Neural progenitor cell (in vitro differentiated cells): ENCODE results near the gene HOXA2. TPM values are rescaled to one million over a fixed set of nuclear protein-coding genes. Genes with fewer than 3 reads are reported as not detected.
A peak's percentile ranks its signal among the peaks of the same experiment; 100 is the strongest.

Source experiments
- DNase-seq: peaks from one replicate; pipeline ENCODE4 v3.0.0-alpha.2; 2016; ENCODE audit warnings: low spot score
- H2AFZ ChIP-seq: fragments of 200-600 bp; sonication (generic); replicated peaks from 2 replicates; pipeline ENCODE4 v1.6.1; 2016; ENCODE audit warnings: antibody characterized with exemption
- H3F3A ChIP-seq: fragments of 200-600 bp; sonication (generic); 2 replicates; pipeline ENCODE4 v1.6.1; 2016; ENCODE audit warnings: antibody characterized with exemption, low read depth
- H3K27ac ChIP-seq: fragments of 200-600 bp; sonication (generic); 2 replicates; pipeline ENCODE4 v1.5.1; 2016; ENCODE audit warnings: mild to moderate bottlenecking
- H3K27me3 ChIP-seq: fragments of 200-600 bp; sonication (generic); 2 replicates; pipeline ENCODE4 v1.6.1; 2016; ENCODE audit warnings: mild to moderate bottlenecking, moderate library complexity
- H3K36me3 ChIP-seq: fragments of 200-600 bp; sonication (generic); 2 replicates; pipeline ENCODE4 v1.5.1; 2016
- H3K4me1 ChIP-seq: fragments of 200-600 bp; sonication (generic); 2 replicates; pipeline ENCODE4 v1.6.1; 2016; ENCODE audit warnings: mixed run types
- H3K4me2 ChIP-seq: fragments of 200-600 bp; sonication (generic); 2 replicates; pipeline ENCODE4 v1.6.1; 2016
- H3K4me3 ChIP-seq: fragments of 200-600 bp; sonication (generic); 2 replicates; pipeline ENCODE4 v1.5.1; 2016
- H3K79me2 ChIP-seq: fragments of 200-600 bp; sonication (generic); 2 replicates; pipeline ENCODE4 v1.6.1; 2016; ENCODE audit warnings: low read depth
- H3K9ac ChIP-seq: fragments of 200-600 bp; sonication (generic); 2 replicates; pipeline ENCODE4 v1.6.1; 2016
- H3K9me3 ChIP-seq: fragments of 200-600 bp; sonication (generic); 2 replicates; pipeline ENCODE4 v1.5.1; 2016; ENCODE audit warnings: low read depth
- H4K20me1 ChIP-seq: fragments of 200-600 bp; sonication (generic); 2 replicates; pipeline ENCODE4 v1.6.1; 2016; ENCODE audit warnings: low read depth
- H3K27ac Mint-ChIP-seq: 3 replicates; pipeline ENCODE4 v1.8.0; 2021; ENCODE audit warnings: mixed read lengths
- H3K27me3 Mint-ChIP-seq: 2 replicates; pipeline ENCODE4 v1.8.0; 2022; ENCODE audit warnings: low read depth, mild to moderate bottlenecking, inconsistent platforms, moderate library complexity, mixed read lengths; ENCODE audit not compliant: insufficient read depth
- H3K36me3 Mint-ChIP-seq: 3 replicates; pipeline ENCODE4 v1.8.0; 2021; ENCODE audit warnings: mixed read lengths
- H3K4me1 Mint-ChIP-seq: 3 replicates; pipeline ENCODE4 v1.8.0; 2021; ENCODE audit warnings: mixed read lengths
- H3K4me3 Mint-ChIP-seq: 3 replicates; pipeline ENCODE4 v1.8.0; 2021; ENCODE audit warnings: mild to moderate bottlenecking, moderate library complexity, mixed read lengths
- H3K9me3 Mint-ChIP-seq: 3 replicates; pipeline ENCODE4 v1.8.0; 2020; ENCODE audit warnings: mixed read lengths
- EZH2 ChIP-seq: fragments of 200-600 bp; sonication (generic); IDR thresholded peaks from 2 replicates; pipeline ENCODE4 v1.6.1; 2017; ENCODE audit warnings: antibody characterized with exemption, mild to moderate bottlenecking, moderate library complexity
- EZH2phosphoT487 ChIP-seq: fragments of 200-600 bp; sonication (generic); IDR thresholded peaks from 2 replicates; pipeline ENCODE4 v1.6.1; 2017; ENCODE audit warnings: antibody characterized with exemption
- total RNA-seq: library from RNA; depleted of rRNA; stranded (reverse); fragments of >200 nt; gene quantifications from 2 replicates; pipeline ENCODE4 v1.2.3, GENCODE V29; 2015; ENCODE audit warnings: low replicate concordance
- TF ChIP-seq, protein P1 (sequence below): fragments of 200-600 bp; sonication (generic); IDR thresholded peaks from 2 replicates; pipeline ENCODE4 v1.5.1; 2017; ENCODE audit warnings: antibody characterized with exemption, mild to moderate bottlenecking

HOXA2 gene
- total RNA-seq, 1 donor from 2014 or later, result not detected

DNA sequence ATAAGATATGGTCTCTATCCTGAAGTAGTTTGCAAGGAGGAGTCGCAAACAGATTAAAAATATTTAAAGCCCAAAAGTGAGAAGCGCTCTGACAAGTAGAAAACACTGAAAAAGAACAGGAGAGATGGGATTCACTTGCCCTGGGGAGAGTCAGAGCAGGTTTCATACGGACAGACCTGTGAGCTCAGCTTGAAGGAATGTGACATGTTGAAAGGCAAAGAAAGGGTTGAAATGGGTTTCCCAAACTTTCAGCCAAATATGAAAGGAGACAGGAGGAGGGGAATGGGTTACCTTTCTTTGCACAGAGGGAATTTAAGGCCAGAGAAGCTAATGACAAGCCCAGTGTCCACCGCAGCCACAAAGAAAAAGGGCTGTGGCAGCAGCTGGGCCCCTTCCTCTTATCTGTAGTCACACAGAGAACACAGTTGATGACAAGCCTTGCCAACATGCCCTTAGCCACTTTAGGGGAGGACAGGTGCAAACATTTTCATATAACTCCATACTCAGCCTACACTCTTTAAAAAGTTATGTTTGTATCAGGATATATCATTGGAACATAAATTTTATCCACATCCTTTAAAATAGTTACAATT lies 21.5 kb downstream of the HOXA2 start:
- TF ChIP-seq EZH2 (no peak), EZH2phosphoT487 (no peak)
- TF ChIP-seq, protein P1, sequence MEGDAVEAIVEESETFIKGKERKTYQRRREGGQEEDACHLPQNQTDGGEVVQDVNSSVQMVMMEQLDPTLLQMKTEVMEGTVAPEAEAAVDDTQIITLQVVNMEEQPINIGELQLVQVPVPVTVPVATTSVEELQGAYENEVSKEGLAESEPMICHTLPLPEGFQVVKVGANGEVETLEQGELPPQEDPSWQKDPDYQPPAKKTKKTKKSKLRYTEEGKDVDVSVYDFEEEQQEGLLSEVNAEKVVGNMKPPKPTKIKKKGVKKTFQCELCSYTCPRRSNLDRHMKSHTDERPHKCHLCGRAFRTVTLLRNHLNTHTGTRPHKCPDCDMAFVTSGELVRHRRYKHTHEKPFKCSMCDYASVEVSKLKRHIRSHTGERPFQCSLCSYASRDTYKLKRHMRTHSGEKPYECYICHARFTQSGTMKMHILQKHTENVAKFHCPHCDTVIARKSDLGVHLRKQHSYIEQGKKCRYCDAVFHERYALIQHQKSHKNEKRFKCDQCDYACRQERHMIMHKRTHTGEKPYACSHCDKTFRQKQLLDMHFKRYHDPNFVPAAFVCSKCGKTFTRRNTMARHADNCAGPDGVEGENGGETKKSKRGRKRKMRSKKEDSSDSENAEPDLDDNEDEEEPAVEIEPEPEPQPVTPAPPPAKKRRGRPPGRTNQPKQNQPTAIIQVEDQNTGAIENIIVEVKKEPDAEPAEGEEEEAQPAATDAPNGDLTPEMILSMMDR, result no peak
- Histone ChIP-seq H3K4me3 (no peak overlapping the region), H3K27ac (no peak overlapping the region), H3K9ac (no peak overlapping the region), H3K27me3 (peaks cover 32% of the 10 kb centered on the region), H3F3A (peaks cover 7% of the 10 kb centered on the region), H3K9me3 (no peaks in the 10 kb centered on the region), H3K4me1 (peaks cover 8% of the 10 kb centered on the region), H3K36me3 (no peaks in the 10 kb centered on the region), H4K20me1 (no peaks in the 10 kb centered on the region), H2AFZ (peak overlapping the region; percentile 52), H3K4me2 (no peak overlapping the region), H3K79me2 (no peaks in the 10 kb centered on the region)
- Mint-ChIP-seq H3K36me3 (no peaks in the 10 kb centered on the region), H3K9me3 (peaks cover 2% of the 10 kb centered on the region), H3K4me3 (no peak overlapping the region), H3K4me1 (no peaks in the 10 kb centered on the region), H3K27me3 (peaks cover 8% of the 10 kb centered on the region), H3K27ac (no peak overlapping the region)
- no peak for DNase-seq

DNA sequence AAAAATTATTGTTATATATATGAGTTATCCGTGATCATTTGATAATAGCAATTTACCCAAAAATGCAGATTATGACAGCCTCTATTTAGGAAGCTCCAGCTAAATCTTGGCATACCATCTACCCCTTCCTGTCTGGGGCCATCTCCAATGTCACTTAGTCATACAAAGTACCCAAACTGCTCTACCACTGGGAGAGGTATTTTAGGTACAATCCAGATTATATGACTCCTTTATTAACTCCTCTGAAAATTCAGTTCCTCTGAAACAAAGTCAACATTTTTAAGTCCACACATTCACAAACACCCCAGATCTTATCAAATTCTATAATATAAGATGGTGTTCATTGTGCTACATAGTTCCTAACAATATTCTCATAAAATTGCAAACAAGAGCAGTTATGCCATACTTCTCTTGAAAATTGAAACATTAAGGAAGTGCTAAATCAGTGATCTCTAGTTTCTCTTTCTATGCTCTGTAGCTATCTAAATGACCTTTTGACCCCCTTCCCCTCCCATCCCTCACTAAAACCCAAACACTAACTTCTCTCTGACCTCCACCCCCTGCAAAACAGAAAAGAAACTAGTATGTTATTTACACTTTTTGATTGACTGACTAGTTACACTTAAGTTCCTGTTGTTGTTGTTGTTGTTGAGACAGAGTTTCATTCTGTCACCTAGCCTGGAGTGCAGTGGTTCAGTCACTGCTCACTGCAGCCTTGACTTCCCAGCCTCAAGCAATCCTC lies 23.1 kb downstream of the HOXA2 start:
- H3K27me3 Mint-ChIP-seq, result peaks cover 5% of the 10 kb centered on the region
- H3K9ac ChIP-seq, result no peak overlapping the region
- no peak for DNase-seq
- H2AFZ ChIP-seq, result no peak overlapping the region
- H3F3A ChIP-seq, result peaks cover 7% of the 10 kb centered on the region
- no peaks in the 10 kb centered on the region for H3K4me1 Mint-ChIP-seq
- H3K79me2 ChIP-seq, result no peaks in the 10 kb centered on the region
- H3K4me1 ChIP-seq, result peaks cover 8% of the 10 kb centered on the region
- TF ChIP-seq EZH2 (no peak), EZH2phosphoT487 (no peak)
- H3K4me3 Mint-ChIP-seq, result no peak overlapping the region
- H3K27ac ChIP-seq, result no peak overlapping the region
- H3K36me3 Mint-ChIP-seq, result no peaks in the 10 kb centered on the region
- H3K27ac Mint-ChIP-seq, result no peak overlapping the region
- no peaks in the 10 kb centered on the region for H4K20me1 ChIP-seq
- no peak overlapping the region for H3K4me3 ChIP-seq
- peaks cover 18% of the 10 kb centered on the region for H3K27me3 ChIP-seq
- H3K36me3 ChIP-seq, result no peaks in the 10 kb centered on the region
- H3K4me2 ChIP-seq, result no peak overlapping the region
- peaks cover 2% of the 10 kb centered on the region for H3K9me3 Mint-ChIP-seq
- no peaks in the 10 kb centered on the region for H3K9me3 ChIP-seq

DNA sequence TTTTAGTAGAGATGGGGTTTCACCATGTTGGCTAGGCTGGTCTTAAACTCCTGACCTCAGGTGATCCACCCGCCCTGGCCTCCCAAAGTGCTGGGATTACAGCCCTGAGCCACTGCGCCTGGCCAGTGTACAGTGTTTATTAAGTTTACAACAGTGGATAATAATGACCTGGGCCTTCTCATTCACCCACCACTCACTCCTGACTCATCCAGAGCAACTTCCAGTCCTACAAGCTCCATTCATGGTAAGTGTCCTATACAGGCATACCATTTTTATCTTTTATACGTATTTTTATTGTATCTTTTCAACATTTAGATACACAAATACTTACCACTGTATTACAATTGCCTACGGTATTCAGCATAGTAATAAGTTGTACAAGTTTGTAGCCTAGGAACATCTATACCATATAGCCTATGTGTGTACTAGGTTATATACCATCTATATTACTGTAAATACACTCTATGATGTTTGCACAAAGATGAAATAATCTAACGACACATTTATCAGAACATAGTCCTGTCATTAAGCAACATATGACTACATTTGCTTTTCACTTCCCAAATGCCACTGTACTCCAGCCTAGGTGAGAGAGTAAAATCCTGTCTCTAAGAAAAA lies 23.8 kb downstream of the HOXA2 start:
- Histone ChIP-seq H3K9ac (no peak overlapping the region), H3K27me3 (peaks cover 12% of the 10 kb centered on the region), H2AFZ (no peak overlapping the region), H3K4me3 (no peak overlapping the region), H3K27ac (no peak overlapping the region), H3F3A (peaks cover 7% of the 10 kb centered on the region), H4K20me1 (no peaks in the 10 kb centered on the region), H3K9me3 (no peaks in the 10 kb centered on the region), H3K4me1 (peaks cover 8% of the 10 kb centered on the region), H3K4me2 (no peak overlapping the region), H3K36me3 (no peaks in the 10 kb centered on the region), H3K79me2 (no peaks in the 10 kb centered on the region)
- no peak for TF ChIP-seq EZH2phosphoT487
- TF ChIP-seq, protein P1, result no peak
- TF ChIP-seq EZH2, result no peak
- Mint-ChIP-seq H3K27ac (no peak overlapping the region), H3K4me3 (no peak overlapping the region), H3K4me1 (no peaks in the 10 kb centered on the region), H3K9me3 (peaks cover 2% of the 10 kb centered on the region), H3K36me3 (no peaks in the 10 kb centered on the region), H3K27me3 (peaks cover 4% of the 10 kb centered on the region)
- DNase-seq, result no peak
